Measurements from ENCODE around the gene ARID5B. TPM values are rescaled to one million over a fixed set of nuclear protein-coding genes. Genes with fewer than 3 reads are reported as not detected.
A peak's percentile ranks its signal among the peaks of the same experiment; 100 is the strongest.

The ARID5B gene
- polyA plus RNA-seq, 1 experiment = 137 TPM

DNA sequence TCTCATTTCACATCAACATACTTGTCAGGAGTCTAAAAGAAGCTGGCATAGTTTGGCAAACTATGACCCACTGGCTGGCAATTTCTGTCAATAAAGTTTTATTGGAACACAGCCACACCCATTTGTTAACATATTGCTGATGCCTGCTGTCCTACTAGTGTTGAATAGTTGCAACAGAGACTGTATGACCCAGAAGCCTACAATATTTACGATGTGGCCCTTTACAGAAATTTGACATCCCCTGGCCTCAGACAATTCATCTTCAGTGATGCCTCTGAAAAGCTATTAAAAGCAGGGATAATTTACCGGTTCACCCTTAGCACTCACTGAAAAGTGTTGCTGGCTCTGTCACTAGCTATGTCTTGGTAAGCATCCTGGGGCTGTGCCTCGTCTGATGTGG lies 155.2 kb downstream of the ARID5B start:
- peak overlapping the region; percentile 52 for H3K4me3 ChIP-seq (ENCODE audit: low read depth, low read length)
- no peaks in the 10 kb centered on the region for H3K27me3 ChIP-seq (ENCODE audit: control insufficient read depth, insufficient read depth, low read length)
- CTCF ChIA-PET = interaction anchor here (0.6 to 5.3 kb wide), 3 partner anchors 18 to 1672 kb away, joined by 3 to 25 read pairs (median 4); no protein-coding TSS in a partner anchor
- POLR2A ChIA-PET = interaction anchor here (0.8 to 2.2 kb wide), 3 partner anchors 9 to 18 kb away, joined by 3 to 9 read pairs (median 4); no protein-coding TSS in a partner anchor
- peak overlapping the region; percentile 32 for H3K27ac ChIP-seq (ENCODE audit: low read depth, low read length)
- H3K9me3 ChIP-seq (ENCODE audit: control insufficient read depth, insufficient read depth, low read length) = no peaks in the 10 kb centered on the region
- no peak for DNase-seq (ENCODE audit: low read depth, low spot score)
- TF ChIP-seq CTCF (IDR thresholded peaks at IDR 0.05; ENCODE audit: low read depth, low read length) = no peak

GRCh38 chr10:62057359-62057758 lies 155.9 kb downstream of the ARID5B start:
- no peak for DNase-seq (ENCODE audit: low read depth, low spot score)
- no peak for TF ChIP-seq CTCF (IDR thresholded peaks at IDR 0.05; ENCODE audit: low read depth, low read length)
- H3K27me3 ChIP-seq (ENCODE audit: control insufficient read depth, insufficient read depth, low read length) = no peaks in the 10 kb centered on the region
- ChIA-PET POLR2A (interaction anchor here (1.4 to 2.2 kb wide), 2 partner anchors 11 to 19 kb away, joined by 4 to 9 read pairs; no protein-coding TSS in a partner anchor), CTCF (interaction anchor here (5.3 kb wide), 1 partner anchor 188 kb away, joined by 25 read pairs; no protein-coding TSS in a partner anchor)
- peak overlapping the region; percentile 52 for H3K4me3 ChIP-seq (ENCODE audit: low read depth, low read length)
- H3K9me3 ChIP-seq (ENCODE audit: control insufficient read depth, insufficient read depth, low read length) = no peaks in the 10 kb centered on the region
- H3K27ac ChIP-seq (ENCODE audit: low read depth, low read length) = no peak overlapping the region

- POLR2A ChIA-PET = interaction anchor here (1.2 kb wide), 1 partner anchor 15 kb away, joined by 9 read pairs; no protein-coding TSS in a partner anchor
- no peak overlapping the region for H3K27ac ChIP-seq (ENCODE audit: low read depth, low read length)
- H3K4me3 ChIP-seq (ENCODE audit: low read depth, low read length) = peak overlapping the region; percentile 52
- H3K9me3 ChIP-seq (ENCODE audit: control insufficient read depth, insufficient read depth, low read length) = no peaks in the 10 kb centered on the region
- no peak for TF ChIP-seq CTCF (IDR thresholded peaks at IDR 0.05; ENCODE audit: low read depth, low read length)
- CTCF ChIA-PET = interaction anchor here (5.3 kb wide), 1 partner anchor 187 kb away, joined by 25 read pairs; no protein-coding TSS in a partner anchor
- DNase-seq (ENCODE audit: low read depth, low spot score) = no peak
- no peaks in the 10 kb centered on the region for H3K27me3 ChIP-seq (ENCODE audit: control insufficient read depth, insufficient read depth, low read length)
These were observed 156.4 kb downstream of the ARID5B start for GRCh38 chr10:62057850-62058249.

- H3K4me3 ChIP-seq (ENCODE audit: low read depth, low read length) = peak overlapping the region; percentile 52
- ChIA-PET CTCF (interaction anchor here (0.8 to 5.3 kb wide), 2 partner anchors 21 to 187 kb away, joined by 3 to 25 read pairs; no protein-coding TSS in a partner anchor), POLR2A (interaction anchor here (0.7 to 1.3 kb wide), 4 partner anchors 8 to 319 kb away, joined by 3 to 9 read pairs (median 4); no protein-coding TSS in a partner anchor)
- no peak for TF ChIP-seq CTCF (IDR thresholded peaks at IDR 0.05; ENCODE audit: low read depth, low read length)
- DNase-seq (ENCODE audit: low read depth, low spot score) = no peak
- H3K9me3 ChIP-seq (ENCODE audit: control insufficient read depth, insufficient read depth, low read length) = no peaks in the 10 kb centered on the region
- no peaks in the 10 kb centered on the region for H3K27me3 ChIP-seq (ENCODE audit: control insufficient read depth, insufficient read depth, low read length)
- no peak overlapping the region for H3K27ac ChIP-seq (ENCODE audit: low read depth, low read length)
These were observed 157.0 kb downstream of the ARID5B start for GRCh38 chr10:62058476-62058875.

DNA sequence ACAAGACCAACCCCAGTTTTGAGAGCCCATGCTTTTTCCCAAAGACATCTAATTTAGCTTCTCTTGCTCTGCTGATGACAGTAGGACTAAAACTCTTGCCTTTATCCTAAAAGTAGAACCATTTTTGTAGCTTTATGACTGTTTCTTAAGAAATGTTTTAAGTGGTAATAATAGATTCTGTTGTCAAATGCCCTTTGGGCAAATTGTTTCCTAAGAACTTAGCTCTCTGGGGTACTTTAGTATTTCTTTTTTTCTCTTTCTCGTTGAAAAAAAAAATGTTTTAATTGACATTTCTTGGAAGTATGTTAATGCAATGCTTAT lies 157.4 kb downstream of the ARID5B start:
- peak overlapping the region; percentile 52 for H3K4me3 ChIP-seq (ENCODE audit: low read depth, low read length)
- TF ChIP-seq CTCF (IDR thresholded peaks at IDR 0.05; ENCODE audit: low read depth, low read length) = no peak
- no peaks in the 10 kb centered on the region for H3K27me3 ChIP-seq (ENCODE audit: control insufficient read depth, insufficient read depth, low read length)
- no peak for DNase-seq (ENCODE audit: low read depth, low spot score)
- ChIA-PET POLR2A (interaction anchor here (0.7 to 1.3 kb wide), 4 partner anchors 8 to 318 kb away, joined by 3 to 9 read pairs (median 4); no protein-coding TSS in a partner anchor), CTCF (interaction anchor here (0.8 to 5.3 kb wide), 2 partner anchors 21 to 186 kb away, joined by 3 to 25 read pairs; no protein-coding TSS in a partner anchor)
- no peaks in the 10 kb centered on the region for H3K9me3 ChIP-seq (ENCODE audit: control insufficient read depth, insufficient read depth, low read length)
- H3K27ac ChIP-seq (ENCODE audit: low read depth, low read length) = no peak overlapping the region

Data from AG04450 (cell line).